GM13976 (cell line): ENCODE results near the gene WASL.

Experiments
- DNase-seq: peaks from one replicate; pipeline ENCODE4 v3.0.0; 2012; ENCODE audit warnings: low spot score
- CTCF ChIP-seq: IDR thresholded peaks from 2 replicates; pipeline ENCODE4 v1.5.1; 2012; ENCODE audit warnings: borderline replicate concordance, mild to moderate bottlenecking; ENCODE audit not compliant: insufficient read depth; ENCODE audit errors: extremely low read depth, missing control alignments, control extremely low read depth
- in situ Hi-C: fragments of 300-500 bp; cut with MboI; formaldehyde crosslinking; loops from one replicate; pipeline ENCODE4 v1.12.0; 2022; ENCODE audit warnings: low sequenced_read_pairs, mixed read lengths, inconsistent platforms; ENCODE audit not compliant: unreplicated experiment

Gene WASL

GRCh38 chr7:123747620-123748141 is 1.1 kb downstream of the WASL start:
- TF ChIP-seq CTCF = no peak
- in situ Hi-C loops = no loop called here
- DNase-seq = peak; percentile 29

GRCh38 chr7:123746931-123747488 is 1.8 kb downstream of the WASL start:
- in situ Hi-C loops = no loop called here
- TF ChIP-seq CTCF = no peak
- DNase-seq = no peak

GRCh38 chr7:123746055-123746454 is 2.7 kb downstream of the WASL start:
- in situ Hi-C loops = no loop called here
- TF ChIP-seq CTCF = no peak

GRCh38 chr7:123745437-123745836 is 3.4 kb downstream of the WASL start:
- no peak for DNase-seq
- TF ChIP-seq CTCF = no peak
- in situ Hi-C loops = no loop called here

More at GRCh38 chr7:123746055-123746454, 2.7 kb downstream of the WASL start:
- no peak for DNase-seq

- in situ Hi-C loops = no loop called here
- no peak for TF ChIP-seq CTCF
- no peak for DNase-seq
These were observed 4.4 kb downstream of the WASL start for GRCh38 chr7:123744416-123744815.

- no peak for TF ChIP-seq CTCF
These were observed 6.9 kb downstream of the WASL start for GRCh38 chr7:123741940-123742339.

More at GRCh38 chr7:123741940-123742339, 6.9 kb downstream of the WASL start:
- in situ Hi-C loops = no loop called here
- no peak for DNase-seq
